Measurements from ENCODE around the gene SLC24A3. TPM values are rescaled to one million over a fixed set of nuclear protein-coding genes. Genes with fewer than 3 reads are reported as not detected.

The SLC24A3 gene
- total and polyA plus RNA-seq, 2 of the 13 experiments (the other 11 are each of a cell fraction or from before 2014, with no cell fraction given) = not detected

GRCh38 chr20:19756761-19757486 lies 544.5 kb downstream of the SLC24A3 start:
- Histone ChIP-seq H3K27ac (ENCODE audit: extremely low read length, insufficient read depth, low read length) (no peak overlapping the region), H3K9me3 (ENCODE audit: low read length) (no peaks in the 10 kb centered on the region), H3K4me1 (ENCODE audit: insufficient read depth, low read length) (peaks cover 37% of the 10 kb centered on the region), H3K9ac (ENCODE audit: insufficient read depth, low read depth, low read length) (peak overlapping the region; percentile 73; the same call in 1 of the 2 replicates), H3K4me2 (ENCODE audit: low read depth, low read length) (peak overlapping the region; percentile 90), H3K4me3 (replicated peaks in 1 of 3; ENCODE audit: insufficient read depth in 1 of 3, low read depth in 2 of 3, low read length in 3 of 3) (peak overlapping the region; percentile 61 to 85 (median 70)), H2AFZ (ENCODE audit: low read length) (peak overlapping the region; percentile 50), H4K20me1 (ENCODE audit: insufficient read depth, low read length) (no peaks in the 10 kb centered on the region), H3K36me3 (replicated peaks in 1 of 2; ENCODE audit: control insufficient read depth in 1 of 2, insufficient read depth in 2 of 2, low read length in 2 of 2) (no peaks in the 10 kb centered on the region), H3K79me2 (ENCODE audit: insufficient read depth, low read length) (no peaks in the 10 kb centered on the region), H3K27me3 (ENCODE audit: control insufficient read depth in 1 of 2, insufficient read depth in 2 of 2, low read length in 2 of 2) (peaks cover 0 to 24% of the 10 kb centered on the region in 2 experiments; a peak in 3 of 5 replicates)
- in situ Hi-C loops (cut with HindIII; ENCODE audit: extremely low pct_ligation_motif_present, low pct_unique_long_range_greater_than_20kb) = loop anchor here (5.0 kb wide), 1 partner anchor 65 kb away; no protein-coding TSS in a partner anchor
- WGBS (ENCODE audit: low lambda C conversion rate) = 5% methylated on average over 22 of the region's 22 CpGs
- no peak for ATAC-seq
- POLR2A ChIA-PET = interaction anchor here (1.0 to 3.9 kb wide), 10 partner anchors 13 to 1172 kb away, joined by 3 to 20 read pairs (median 6); partner anchors contain the start of genes CFAP61 and CRNKL1
- intact Hi-C loops (cut with micrococcal nuclease; ENCODE audit: unreplicated experiment) = loop anchor here (10.0 kb wide), 1 partner anchor 152 kb away; no protein-coding TSS in a partner anchor
- CTCF ChIA-PET (ENCODE audit: low intra/inter-chr PET ratio, low total read pairs) = no interaction called here
- no peak for FAIRE-seq
- BruUV-seq (replicated peaks) = no TSS peak
- DNase-seq (ENCODE audit: low spot score) = no peak
- no peak for TF ChIP-seq PLRG1 (conservative IDR thresholded peaks at IDR 0.05)
- peak; percentile 51; the same call in 1 of the 2 replicates for TF ChIP-seq ZNF766 (CRISPR knock-in tag; IDR thresholded peaks at IDR 0.05; ENCODE audit: borderline replicate concordance)
- TF ChIP-seq ELF3 (CRISPR knock-in tag; IDR thresholded peaks at IDR 0.05) = 0 out of 2 replicates have a peak, but pooled peaks have one; percentile 4
- TF ChIP-seq RARG (CRISPR knock-in tag; IDR thresholded peaks at IDR 0.05; ENCODE audit: low read depth) = no peak
- 0 out of 2 replicates have a peak, but pooled peaks have one; percentile 54 for TF ChIP-seq ZFAT (CRISPR knock-in tag; conservative IDR thresholded peaks at IDR 0.05)
- peak; percentile 13; the same call in 1 of the 2 replicates for TF ChIP-seq FOXP4 (CRISPR knock-in tag; IDR thresholded peaks at IDR 0.05)
- 0 out of 2 replicates have a peak, but pooled peaks have one; percentile 12 for TF ChIP-seq HNF4A (CRISPR knock-in tag; IDR thresholded peaks at IDR 0.05)
- TF ChIP-seq ZNF18 (CRISPR knock-in tag; IDR thresholded peaks at IDR 0.05; ENCODE audit: insufficient replicate concordance) = peak; percentile 40
- TF ChIP-seq RCOR2 (CRISPR knock-in tag; IDR thresholded peaks at IDR 0.05) = 0 out of 2 replicates have a peak, but pooled peaks have one; percentile 3
- no peak for TF ChIP-seq HNRNPUL1 (IDR thresholded peaks at IDR 0.05; ENCODE audit: low read depth, low read length)
- no peak for TF ChIP-seq ZNF580 (CRISPR knock-in tag; IDR thresholded peaks at IDR 0.05; ENCODE audit: borderline replicate concordance, low read depth)
- no peak for TF ChIP-seq SRSF4 (IDR thresholded peaks at IDR 0.05; ENCODE audit: low read depth, low read length, poor library complexity, severe bottlenecking)
- TF ChIP-seq ZNF782 (CRISPR knock-in tag; IDR thresholded peaks at IDR 0.05; ENCODE audit: borderline replicate concordance) = 0 out of 2 replicates have a peak, but pooled peaks have one; percentile 25
- 0 out of 2 replicates have a peak, but pooled peaks have one; percentile 13 for TF ChIP-seq RELA (CRISPR knock-in tag; IDR thresholded peaks at IDR 0.05)
- TF ChIP-seq ZNF670 (CRISPR knock-in tag; IDR thresholded peaks at IDR 0.05; ENCODE audit: borderline replicate concordance) = 0 out of 2 replicates have a peak, but pooled peaks have one; percentile 6
- 0 out of 2 replicates have a peak, but pooled peaks have one; percentile 23 for TF ChIP-seq MAF1 (CRISPR knock-in tag; IDR thresholded peaks at IDR 0.05; ENCODE audit: borderline replicate concordance)
- peak; percentile 29; the same call in 1 of the 2 replicates for TF ChIP-seq CBX2 (IDR thresholded peaks at IDR 0.05; ENCODE audit: low read depth, low read length)
- no peak for TF ChIP-seq CBX2 (CRISPR knock-in tag; IDR thresholded peaks at IDR 0.05; ENCODE audit: low read depth)
- TF ChIP-seq SOX5 (CRISPR knock-in tag; IDR thresholded peaks at IDR 0.05; ENCODE audit: borderline replicate concordance) = no peak
- no peak for TF ChIP-seq CREM (IDR thresholded peaks at IDR 0.05)
- no peak for TF ChIP-seq CREM (CRISPR knock-in tag; IDR thresholded peaks at IDR 0.05)
